Measurements from ENCODE around the gene RNF212. TPM values are rescaled to one million over a fixed set of nuclear protein-coding genes. Genes with fewer than 3 reads are reported as not detected.

RNF212 gene
- total RNA-seq, 4 donors from 2014 or later: 6.7 to 31.1 (median 8.6) TPM

GRCh38 chr4:1075225-1075624, 38.1 kb downstream of the RNF212 start:
- Histone ChIP-seq H3K36me3 (no peaks in the 10 kb centered on the region), H3K27ac (no peak overlapping the region), H3K4me1 (peaks cover 0 to 6% of the 10 kb centered on the region in 2 donors), H3K4me3 (replicated peaks in 1 of 3) (no peak overlapping the region), H3K9me3 (no peaks in the 10 kb centered on the region), H3K27me3 (no peaks in the 10 kb centered on the region)
- TF ChIP-seq CTCF (IDR thresholded peaks at IDR 0.05) (no peak), POLR2A (IDR thresholded peaks at IDR 0.05) (no peak)
- DNase-seq: no peak
- intact Hi-C loops (cut with DNase I): no loop called here
- WGBS, 2 donors: 85 to 88% methylated on average over 3 to 7 of the region's 7 CpGs

GRCh38 chr4:1074077-1074476, 39.3 kb downstream of the RNF212 start:
- Histone ChIP-seq H3K9me3 (no peaks in the 10 kb centered on the region), H3K27me3 (no peaks in the 10 kb centered on the region), H3K36me3 (no peaks in the 10 kb centered on the region), H3K27ac (no peak overlapping the region), H3K4me1 (no peaks in the 10 kb centered on the region), H3K4me3 (replicated peaks in 1 of 3) (no peak overlapping the region)
- TF ChIP-seq POLR2A (IDR thresholded peaks at IDR 0.05) (no peak), CTCF (IDR thresholded peaks at IDR 0.05) (no peak)
- WGBS, 2 donors: 82 to 92% methylated on average over 9 of the region's 9 CpGs
- intact Hi-C loops (cut with DNase I): no loop called here
- DNase-seq: no peak

- DNase-seq: peak; percentile 79 to 80
- Histone ChIP-seq H3K27me3 (no peaks in the 10 kb centered on the region), H3K4me1 (no peaks in the 10 kb centered on the region), H3K27ac (no peak overlapping the region), H3K36me3 (no peaks in the 10 kb centered on the region), H3K4me3 (replicated peaks in 1 of 3) (no peak overlapping the region), H3K9me3 (no peaks in the 10 kb centered on the region)
- WGBS, 2 donors: 26 to 28% methylated on average over 11 of the region's 11 CpGs
- TF ChIP-seq CTCF (IDR thresholded peaks at IDR 0.05) (peak; percentile 41 to 81 (median 70)), POLR2A (IDR thresholded peaks at IDR 0.05) (no peak)
- intact Hi-C loops (cut with DNase I): no loop called here
These were observed 40.4 kb downstream of the RNF212 start for GRCh38 chr4:1072830-1073446.

GRCh38 chr4:1069394-1069793, 44.0 kb downstream of the RNF212 start:
- Histone ChIP-seq H3K9me3 (no peaks in the 10 kb centered on the region), H3K4me3 (replicated peaks in 1 of 3) (no peak overlapping the region), H3K4me1 (no peaks in the 10 kb centered on the region), H3K36me3 (no peaks in the 10 kb centered on the region), H3K27ac (no peak overlapping the region), H3K27me3 (no peaks in the 10 kb centered on the region)
- 87 to 89% methylated on average over 7 of the region's 7 CpGs for WGBS, 2 donors
- no peak for DNase-seq
- no peak for TF ChIP-seq CTCF (IDR thresholded peaks at IDR 0.05)
- no peak for TF ChIP-seq POLR2A (IDR thresholded peaks at IDR 0.05)
- intact Hi-C loops (cut with DNase I): no loop called here

GRCh38 chr4:1065732-1066131, 47.6 kb downstream of the RNF212 start:
- H3K9me3 ChIP-seq: no peaks in the 10 kb centered on the region
- WGBS, 2 donors: 10 to 22% methylated on average over 4 of the region's 4 CpGs
- intact Hi-C loops (cut with DNase I): no loop called here
- H3K36me3 ChIP-seq: no peaks in the 10 kb centered on the region
- TF ChIP-seq CTCF (IDR thresholded peaks at IDR 0.05) (no peak), POLR2A (IDR thresholded peaks at IDR 0.05) (no peak)
- no peak overlapping the region for H3K27ac ChIP-seq
- no peaks in the 10 kb centered on the region for H3K4me1 ChIP-seq
- DNase-seq: no peak
- H3K27me3 ChIP-seq: no peaks in the 10 kb centered on the region
- no peak overlapping the region for H3K4me3 ChIP-seq (replicated peaks in 1 of 3)

All from thyroid gland (tissue), 4 donors.